RKO (cell line): ENCODE measurements around the gene LIX1.

Experiments
- DNase-seq: peaks from one replicate; pipeline ENCODE4 v3.0.0-alpha.2; 2016; ENCODE audit warnings: low spot score

The LIX1 gene

GRCh38 chr5:97073420-97073819 lies 69.0 kb downstream of the LIX1 start:
- DNase-seq: no peak

- no peak for DNase-seq
Observed at GRCh38 chr5:97072696-97073095, 69.7 kb downstream of the LIX1 start.

GRCh38 chr5:97071993-97072392 lies 70.4 kb downstream of the LIX1 start:
- no peak for DNase-seq

- peak; percentile 74 for DNase-seq
Observed at GRCh38 chr5:97071101-97071500, 71.3 kb downstream of the LIX1 start.

- DNase-seq: no peak
Observed at GRCh38 chr5:97070234-97070633, 72.2 kb downstream of the LIX1 start.

GRCh38 chr5:97067296-97067850 lies 75.0 kb downstream of the LIX1 start:
- no peak for DNase-seq

GRCh38 chr5:97065475-97065874 lies 76.9 kb downstream of the LIX1 start:
- no peak for DNase-seq

- no peak for DNase-seq
Observed at GRCh38 chr5:97063251-97063650, 79.2 kb downstream of the LIX1 start.

- no peak for DNase-seq
Observed at GRCh38 chr5:97062046-97062445, 80.4 kb downstream of the LIX1 start.

- DNase-seq: no peak
Observed at GRCh38 chr5:97056263-97056662, 86.1 kb downstream of the LIX1 start.

- DNase-seq: no peak
Observed at GRCh38 chr5:97049175-97049574, 93.2 kb downstream of the LIX1 start.

GRCh38 chr5:97047076-97047475 lies 95.3 kb downstream of the LIX1 start:
- no peak for DNase-seq

GRCh38 chr5:97046270-97046982 lies 96.0 kb downstream of the LIX1 start:
- DNase-seq: peak; percentile 38

GRCh38 chr5:97044052-97044451 lies 98.4 kb downstream of the LIX1 start:
- peak; percentile 21 for DNase-seq

- no peak for DNase-seq
Observed at GRCh38 chr5:97043511-97043910, 98.9 kb downstream of the LIX1 start.

- no peak for DNase-seq
Observed at GRCh38 chr5:97042996-97043395, 99.4 kb downstream of the LIX1 start.
